Activated CD4-positive, alpha-beta T cell treated with anti-CD3 and anti-CD28 coated beads for 48 hours (primary cell): ENCODE data around the gene LRRC75A.
"Not testable (repeated sequence)": the region's sequence is repeated elsewhere in the genome, so short reads cannot be mapped to it uniquely, and the experiment has no call there.

Source experiments
- DNase-seq: peaks from one replicate; pipeline ENCODE4 v3.0.0-alpha.2; 2020

LRRC75A gene

GRCh38 chr17:16470265-16470664, 21.7 kb downstream of the LRRC75A start:
- DNase-seq, result no peak

- no peak for DNase-seq
Observed at GRCh38 chr17:16468428-16468992, 23.5 kb downstream of the LRRC75A start.

GRCh38 chr17:16467886-16468285, 24.1 kb downstream of the LRRC75A start:
- no peak for DNase-seq

- no peak for DNase-seq
Observed at GRCh38 chr17:16467044-16467443, 24.9 kb downstream of the LRRC75A start.

- no peak for DNase-seq
Observed at GRCh38 chr17:16466407-16466806, 25.6 kb downstream of the LRRC75A start.

- DNase-seq, result no peak
Observed at GRCh38 chr17:16465861-16466338, 26.1 kb downstream of the LRRC75A start.

- DNase-seq, result no peak
Observed at GRCh38 chr17:16465052-16465312, 27.0 kb downstream of the LRRC75A start.

- no peak for DNase-seq
Observed at GRCh38 chr17:16464303-16465051, 27.5 kb downstream of the LRRC75A start.

- no peak for DNase-seq
Observed at GRCh38 chr17:16463358-16464302, 28.4 kb downstream of the LRRC75A start.

- no peak for DNase-seq
Observed at GRCh38 chr17:16462070-16462864, 29.7 kb downstream of the LRRC75A start.

- DNase-seq, result no peak
Observed at GRCh38 chr17:16461606-16461866, 30.5 kb downstream of the LRRC75A start.

- DNase-seq, result no peak
Observed at GRCh38 chr17:16460796-16461605, 31.0 kb downstream of the LRRC75A start.

- DNase-seq, result no peak
Observed at GRCh38 chr17:16459855-16460550, 32.0 kb downstream of the LRRC75A start.

GRCh38 chr17:16459271-16459670, 32.7 kb downstream of the LRRC75A start:
- no peak for DNase-seq

GRCh38 chr17:16456742-16457316, 35.2 kb downstream of the LRRC75A start:
- DNase-seq, result no peak

GRCh38 chr17:16455997-16456741, 35.8 kb downstream of the LRRC75A start:
- DNase-seq, result no peak

GRCh38 chr17:16453493-16453851, 38.5 kb downstream of the LRRC75A start:
- no peak for DNase-seq

- not testable (repeated sequence) for DNase-seq
Observed at GRCh38 chr17:16452268-16452667, 39.7 kb downstream of the LRRC75A start.

- no peak for DNase-seq
Observed at GRCh38 chr17:16450028-16450427, 42.0 kb downstream of the LRRC75A start.

GRCh38 chr17:16449121-16449570, 42.8 kb downstream of the LRRC75A start:
- no peak for DNase-seq
